PC-9 (cell line): ENCODE results near the gene ITGB7. TPM values are rescaled to one million over a fixed set of nuclear protein-coding genes. Genes with fewer than 3 reads are reported as not detected.

ENCODE experiments used
- BruUV-seq: library from RNA; stranded (reverse); fragments of 400-500 nt; replicated peaks from 2 replicates; lab custom pipeline; 2021; lab: Mats Ljungman, UMichigan
- CTCF ChIA-PET: fragments of 300-600 bp; sonication (Branson Sonifier 250); formaldehyde crosslinking; loops from one replicate; lab custom pipeline; 2022; ENCODE audit warnings: antibody characterized with exemption; lab: Charles Lee
- POLR2A ChIA-PET: fragments of 300-600 bp; sonication (Branson Sonifier 250); formaldehyde crosslinking; loops from one replicate; lab custom pipeline; 2022; ENCODE audit warnings: antibody characterized with exemption; ENCODE audit not compliant: unreplicated experiment; lab: Charles Lee
- DNase-seq, 2 experiments: peaks; one replicate each; pipeline versions ENCODE4 v3.0.0 to v3.0.0-alpha.2; 2015 to 2022; ENCODE audit warnings: mixed read lengths in 1 of 2
- H2AFZ ChIP-seq: fragments of 200-600 bp; sonication (generic); 2 replicates; pipeline ENCODE4 v1.8.1; 2017; ENCODE audit warnings: antibody characterized with exemption
- H3F3A ChIP-seq: fragments of 200-600 bp; sonication (generic); 2 replicates; pipeline ENCODE4 v1.8.1; 2017; ENCODE audit warnings: antibody characterized with exemption, mild to moderate bottlenecking, low read depth; ENCODE audit not compliant: insufficient read depth
- H3K27ac ChIP-seq: fragments of 200-600 bp; sonication (generic); 2 replicates; pipeline ENCODE4 v1.6.1; 2016; ENCODE audit warnings: mixed run types
- H3K27me3 ChIP-seq: fragments of 200-600 bp; sonication (generic); 2 replicates; pipeline ENCODE4 v1.6.1; 2016; ENCODE audit warnings: low read depth, mixed run types; ENCODE audit not compliant: insufficient read depth
- H3K36me3 ChIP-seq: fragments of 200-600 bp; sonication (generic); 2 replicates; pipeline ENCODE4 v1.6.1; 2016; ENCODE audit warnings: low read depth, mixed run types
- H3K4me1 ChIP-seq: fragments of 200-600 bp; sonication (generic); replicated peaks from 2 replicates; pipeline ENCODE4 v1.6.1; 2016; ENCODE audit warnings: mixed run types; ENCODE audit not compliant: insufficient read depth
- H3K4me2 ChIP-seq: fragments of 200-600 bp; sonication (generic); 2 replicates; pipeline ENCODE4 v1.6.1; 2017; ENCODE audit warnings: mixed run types
- H3K4me3 ChIP-seq: fragments of 200-600 bp; sonication (generic); 2 replicates; pipeline ENCODE4 v1.6.1; 2016; ENCODE audit warnings: mixed run types
- H3K79me2 ChIP-seq: fragments of 200-600 bp; sonication (generic); 2 replicates; pipeline ENCODE4 v1.6.1; 2017; ENCODE audit warnings: low read depth, mixed run types
- H3K9me2 ChIP-seq: fragments of 200-600 bp; sonication (generic); 2 replicates; pipeline ENCODE4 v1.8.1; 2017; ENCODE audit warnings: mild to moderate bottlenecking; ENCODE audit not compliant: insufficient read depth
- H3K9me3 ChIP-seq: fragments of 200-600 bp; sonication (generic); 2 replicates; pipeline ENCODE4 v1.8.1; 2016; ENCODE audit warnings: low read depth; ENCODE audit not compliant: insufficient read depth
- H4K20me1 ChIP-seq: fragments of 200-600 bp; sonication (generic); 2 replicates; pipeline ENCODE4 v1.8.1; 2017; ENCODE audit not compliant: insufficient read depth
- CTCF ChIP-seq: fragments of 200-600 bp; sonication (generic); conservative IDR thresholded peaks from 2 replicates; pipeline ENCODE4 v1.6.1; 2017; ENCODE audit warnings: mixed run types, antibody characterized with exemption, mild to moderate bottlenecking, moderate library complexity
- EZH2 ChIP-seq: fragments of 200-600 bp; sonication (generic); IDR thresholded peaks from 2 replicates; pipeline ENCODE4 v1.8.0; 2017; ENCODE audit warnings: antibody characterized with exemption, low read depth
- intact Hi-C: fragments of 100-400 bp; cut with micrococcal nuclease; formaldehyde crosslinking; loops from one replicate; pipeline ENCODE4 v1.10.0; 2022; ENCODE audit not compliant: unreplicated experiment
- total RNA-seq: library from RNA; stranded (reverse); gene quantifications from 2 replicates; pipeline ENCODE4 v1.2.3, GENCODE V29; 2021

The ITGB7 gene
- total RNA-seq, 1 experiment from 2014 or later: 3.3 TPM

DNA sequence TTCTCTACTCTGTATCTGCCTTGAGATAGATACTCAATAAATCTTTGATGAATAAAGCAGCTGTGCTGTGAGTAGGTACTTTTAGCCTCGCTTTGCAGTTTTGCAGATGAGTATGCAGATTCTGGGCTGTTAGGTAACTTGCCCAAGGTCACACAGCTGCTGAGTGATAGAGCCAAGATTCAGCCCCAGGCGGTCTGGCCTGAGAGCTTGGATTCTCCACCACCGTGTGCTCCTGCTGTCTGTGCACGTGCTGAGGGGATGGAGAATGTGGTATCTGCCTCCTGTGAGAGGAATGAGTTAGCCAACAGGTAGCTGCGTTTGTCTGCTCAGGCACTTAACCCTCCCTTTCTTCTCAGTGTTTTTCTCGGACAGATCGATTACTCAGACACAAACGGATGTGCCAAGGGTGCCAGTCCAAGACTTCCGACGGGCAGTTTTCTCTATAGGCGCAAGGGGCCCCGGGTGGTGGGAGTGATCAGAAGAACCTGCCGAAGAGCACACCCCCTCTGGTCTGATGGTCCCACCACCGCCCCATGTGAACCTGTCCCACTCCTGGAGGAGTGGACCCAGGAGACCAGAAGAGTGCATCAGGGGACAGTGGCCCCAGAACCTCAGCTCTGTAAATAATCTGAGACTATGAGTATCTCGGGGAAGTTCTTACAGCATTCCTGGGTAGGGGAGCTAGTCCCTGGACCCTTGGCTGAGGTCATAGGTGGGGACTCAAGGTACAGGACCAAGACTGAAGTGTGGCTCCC is 19.7 kb downstream of the ITGB7 start:
- H3K9me3 ChIP-seq: no peaks in the 10 kb centered on the region
- peaks cover 8% of the 10 kb centered on the region for H3K4me1 ChIP-seq
- H3K9me2 ChIP-seq: no peaks in the 10 kb centered on the region
- no TSS peak for BruUV-seq
- H3K36me3 ChIP-seq: peaks cover 45% of the 10 kb centered on the region
- H3K79me2 ChIP-seq: peaks cover 15% of the 10 kb centered on the region
- intact Hi-C loops: no loop called here
- H3K27me3 ChIP-seq: no peaks in the 10 kb centered on the region
- DNase-seq: no peak
- ChIA-PET POLR2A (interaction anchor here (0.6 kb wide), 1 partner anchor 33 kb away, joined by 3 read pairs; no protein-coding TSS in a partner anchor), CTCF (interaction anchor here (0.6 kb wide), 1 partner anchor 99 kb away, joined by 3 read pairs; no protein-coding TSS in a partner anchor)
- H3F3A ChIP-seq: peaks cover 27% of the 10 kb centered on the region; the same call in 1 of the 2 replicates
- H2AFZ ChIP-seq: no peak overlapping the region
- H4K20me1 ChIP-seq: peaks cover 15% of the 10 kb centered on the region
- no peak overlapping the region for H3K4me3 ChIP-seq
- H3K27ac ChIP-seq: no peak overlapping the region
- TF ChIP-seq EZH2 (no peak), CTCF (no peak)
- H3K4me2 ChIP-seq: no peak overlapping the region

- BruUV-seq: no TSS peak
- Histone ChIP-seq H3K27ac (no peak overlapping the region), H3K4me3 (no peak overlapping the region), H3K36me3 (peaks cover 51% of the 10 kb centered on the region), H3K27me3 (no peaks in the 10 kb centered on the region), H3K9me2 (no peaks in the 10 kb centered on the region), H3K9me3 (no peaks in the 10 kb centered on the region), H3K4me2 (no peak overlapping the region), H2AFZ (no peak overlapping the region), H3F3A (peaks cover 31% of the 10 kb centered on the region), H3K4me1 (peaks cover 14% of the 10 kb centered on the region), H3K79me2 (peaks cover 21% of the 10 kb centered on the region), H4K20me1 (peaks cover 20% of the 10 kb centered on the region)
- intact Hi-C loops: no loop called here
- DNase-seq: no peak
- ChIA-PET POLR2A (interaction anchor here (0.6 to 0.7 kb wide), 2 partner anchors 19 to 33 kb away, joined by 3 read pairs; no protein-coding TSS in a partner anchor), CTCF (interaction anchor here (0.6 kb wide), 1 partner anchor 100 kb away, joined by 3 read pairs; no protein-coding TSS in a partner anchor)
- TF ChIP-seq EZH2: no peak
- no peak for TF ChIP-seq CTCF
These were observed 20.3 kb downstream of the ITGB7 start for GRCh38 chr12:53186745-53187144.

DNA sequence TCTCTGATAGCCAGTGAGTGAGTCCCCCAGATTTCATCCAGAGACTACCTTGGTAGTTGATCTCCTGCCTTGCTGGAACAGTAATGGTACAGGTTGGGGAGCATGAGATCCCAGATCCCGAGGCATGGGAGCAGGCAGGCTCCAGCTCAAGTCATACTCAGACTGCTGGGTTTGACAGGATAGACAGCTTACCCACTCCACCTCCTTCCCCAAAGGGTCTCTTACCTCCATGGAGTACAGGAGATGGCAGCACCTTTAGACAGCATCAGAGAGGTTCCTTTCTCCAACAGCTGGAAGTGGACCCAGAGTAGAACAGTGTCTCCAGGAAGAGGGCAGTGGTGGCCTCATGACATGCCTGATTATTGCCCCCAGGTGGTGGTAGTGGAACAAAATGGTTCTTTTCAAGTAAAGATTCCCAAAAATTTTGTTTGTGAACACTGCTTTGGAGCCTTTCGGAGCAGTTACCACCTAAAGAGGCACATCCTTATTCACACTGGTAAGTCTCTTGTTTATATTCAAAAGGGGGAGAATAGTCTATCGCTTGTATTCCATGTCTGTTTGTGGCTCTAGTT is 21.4 kb downstream of the ITGB7 start:
- Histone ChIP-seq H3F3A (peaks cover 39% of the 10 kb centered on the region), H3K27me3 (no peaks in the 10 kb centered on the region), H4K20me1 (peaks cover 21% of the 10 kb centered on the region), H3K27ac (no peak overlapping the region), H3K4me1 (peaks cover 18% of the 10 kb centered on the region), H3K4me2 (no peak overlapping the region), H3K9me3 (no peaks in the 10 kb centered on the region), H2AFZ (no peak overlapping the region), H3K79me2 (peaks cover 26% of the 10 kb centered on the region), H3K4me3 (no peak overlapping the region), H3K36me3 (peaks cover 53% of the 10 kb centered on the region), H3K9me2 (no peaks in the 10 kb centered on the region)
- ChIA-PET POLR2A (interaction anchor here (0.5 kb wide), 1 partner anchor 112 kb away, joined by 3 read pairs; no protein-coding TSS in a partner anchor), CTCF (no interaction called here)
- no peak; the same call in 1 of the 2 replicates for TF ChIP-seq CTCF
- no peak for TF ChIP-seq EZH2
- intact Hi-C loops: no loop called here
- no peak for DNase-seq
- no TSS peak for BruUV-seq
